GM18870 (cell line): ENCODE results near the gene BAD.

ENCODE experiments used
- ATAC-seq: cut with Tn5 transposase; IDR thresholded peaks from one replicate; pipeline ENCODE4 v1.9.1; 2021; ENCODE audit warnings: moderate library complexity; ENCODE audit not compliant: unreplicated experiment

The BAD gene

DNA sequence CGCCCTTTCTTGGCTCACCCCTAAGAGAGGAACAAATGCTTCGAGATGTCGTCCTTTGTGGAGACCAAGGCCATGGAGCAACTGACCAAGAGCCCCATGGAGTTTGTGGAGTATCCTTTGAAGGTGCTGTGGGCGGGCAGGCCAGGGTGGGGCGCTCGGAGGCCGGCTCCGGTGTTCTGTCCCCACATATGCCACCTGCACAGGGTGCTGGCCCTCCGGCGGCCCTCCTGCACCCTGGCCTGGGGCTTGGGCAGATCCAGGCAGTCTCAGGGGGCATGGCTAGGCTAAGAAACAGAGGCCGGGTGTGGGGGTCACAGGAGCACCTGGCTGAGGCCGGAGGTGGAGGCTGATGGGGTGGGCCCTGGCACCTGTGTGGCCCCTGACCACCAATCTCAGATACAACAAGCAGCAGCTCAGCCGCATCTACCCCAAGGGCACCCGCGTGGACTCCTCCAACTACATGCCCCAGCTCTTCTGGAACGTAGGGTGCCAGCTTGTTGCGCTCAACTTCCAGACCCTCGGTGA is 22.8 kb downstream of the BAD start:
- ATAC-seq = no peak

- ATAC-seq = no peak
These were observed 24.2 kb downstream of the BAD start for GRCh38 chr11:64260147-64260708.

- no peak for ATAC-seq
These were observed 24.9 kb downstream of the BAD start for GRCh38 chr11:64259533-64260067.

DNA sequence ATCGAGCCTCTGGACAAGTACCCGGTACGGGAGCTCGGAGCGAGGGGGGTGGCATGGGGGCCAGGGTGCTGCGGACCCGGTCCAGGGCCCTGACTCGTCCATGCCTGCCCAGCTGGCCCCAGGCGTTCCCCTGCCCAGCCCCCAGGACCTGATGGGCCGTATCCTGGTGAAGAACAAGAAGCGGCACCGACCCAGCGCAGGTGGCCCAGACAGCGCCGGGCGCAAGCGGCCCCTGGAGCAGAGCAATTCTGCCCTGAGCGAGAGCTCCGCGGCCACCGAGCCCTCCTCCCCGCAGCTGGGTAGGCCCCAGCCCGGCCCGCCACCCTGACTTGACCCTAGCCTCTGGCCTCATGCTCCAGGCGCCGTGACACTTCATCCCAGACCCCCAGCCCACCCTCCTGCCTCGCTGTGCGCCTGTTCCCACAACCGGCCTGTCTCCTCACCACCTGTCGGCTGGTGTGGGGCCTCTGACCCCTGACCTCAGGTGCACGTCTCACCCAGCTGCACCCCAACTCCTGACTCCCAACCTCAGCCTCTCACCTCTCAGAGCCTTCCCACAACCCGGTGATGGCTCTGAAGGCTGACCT is 25.4 kb downstream of the BAD start:
- ATAC-seq = no peak

GRCh38 chr11:64258356-64258755 is 26.1 kb downstream of the BAD start:
- no peak for ATAC-seq

DNA sequence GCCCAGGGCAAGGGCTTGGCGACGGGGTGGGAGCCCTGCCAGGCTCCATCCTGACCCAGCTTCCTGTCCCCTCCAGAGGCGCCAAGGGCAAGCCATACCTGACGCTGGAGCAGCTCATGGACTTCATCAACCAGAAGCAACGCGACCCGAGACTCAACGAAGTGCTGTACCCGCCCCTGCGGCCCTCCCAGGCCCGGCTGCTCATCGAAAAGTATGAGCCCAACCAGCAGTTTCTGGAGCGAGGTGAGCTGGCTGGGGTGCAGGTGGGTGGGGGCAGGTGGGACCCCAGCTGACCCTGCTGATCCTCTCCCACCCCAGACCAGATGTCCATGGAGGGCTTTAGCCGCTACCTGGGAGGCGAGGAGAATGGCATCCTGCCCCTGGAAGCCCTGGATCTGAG is 28.2 kb downstream of the BAD start:
- no peak for ATAC-seq

GRCh38 chr11:64255135-64256128 is 29.0 kb downstream of the BAD start:
- no peak for ATAC-seq

- no peak for ATAC-seq
These were observed 30.1 kb downstream of the BAD start for GRCh38 chr11:64254326-64254725.

GRCh38 chr11:64253481-64253880 is 31.0 kb downstream of the BAD start:
- ATAC-seq = no peak

DNA sequence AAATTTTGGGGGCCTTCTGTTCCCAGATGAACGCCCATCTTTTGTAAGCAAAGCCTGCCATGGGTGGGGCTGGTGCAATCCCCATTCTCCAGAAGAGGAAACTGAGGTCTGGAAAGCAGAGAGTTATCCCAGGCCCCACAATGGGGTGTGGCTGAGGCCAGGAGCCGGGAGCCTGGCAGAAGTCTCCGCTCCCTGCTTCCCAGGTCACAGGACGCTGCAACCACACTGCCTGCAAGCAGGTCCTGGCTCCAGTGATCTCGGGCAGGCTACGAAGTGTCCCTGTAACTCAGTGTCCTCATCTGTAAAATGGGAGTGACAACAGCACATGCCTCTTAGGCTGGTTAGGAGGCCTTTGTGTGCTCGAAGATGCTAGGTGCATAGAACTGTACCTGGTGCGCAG is 31.4 kb downstream of the BAD start:
- no peak for ATAC-seq

DNA sequence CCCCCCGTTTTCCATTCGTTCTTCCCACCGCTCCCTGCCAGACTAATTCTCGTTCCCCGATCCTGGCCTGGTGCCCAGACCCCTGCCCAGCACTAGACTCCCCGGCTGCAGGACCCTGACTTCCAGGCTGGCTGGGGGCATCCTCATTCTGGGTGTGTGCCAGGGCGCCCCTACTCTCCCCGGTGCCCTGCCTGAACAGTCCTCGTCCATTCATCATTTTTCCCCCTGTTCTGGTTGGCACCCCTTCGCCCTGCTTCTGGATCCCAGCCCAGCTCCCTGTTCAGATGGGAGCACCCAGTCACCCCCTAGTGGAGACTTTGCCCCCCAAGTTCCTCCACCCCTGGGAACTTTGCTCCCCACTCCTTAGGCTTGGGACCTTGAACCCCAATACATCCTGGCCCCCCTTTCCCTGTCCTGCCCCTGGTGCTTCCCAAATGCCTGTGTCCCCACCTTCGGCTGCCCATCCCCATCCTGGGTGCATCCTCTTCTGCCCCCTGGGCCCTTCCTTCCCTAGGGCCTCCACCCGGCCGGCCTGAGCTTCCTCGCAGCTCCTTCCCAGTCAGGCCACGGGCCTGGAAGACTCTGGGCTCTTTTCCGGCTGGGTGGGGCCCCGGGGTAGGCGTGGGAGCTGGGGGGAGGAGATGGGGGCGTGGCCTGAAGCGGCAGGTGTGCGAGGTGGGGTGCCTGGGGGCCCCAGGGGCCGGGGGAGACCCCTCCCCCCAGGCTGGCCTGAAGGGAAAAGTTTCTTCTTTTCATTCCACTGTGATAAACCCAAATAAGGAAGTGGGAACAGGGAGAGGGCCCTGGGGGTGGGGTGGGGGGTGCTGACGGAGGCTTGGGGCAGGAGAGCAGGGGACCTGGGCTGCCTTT is 32.2 kb downstream of the BAD start:
- no peak for ATAC-seq

- ATAC-seq = no peak
These were observed 32.8 kb downstream of the BAD start for GRCh38 chr11:64251753-64252002.

- ATAC-seq = no peak
These were observed 33.3 kb downstream of the BAD start, which contains the start of gene PLCB3 for GRCh38 chr11:64251016-64251752. TSS of gene PLCB3 (plus strand) at chr11:64251530. CDS start at chr11:64251650, 120 bp downstream.

DNA sequence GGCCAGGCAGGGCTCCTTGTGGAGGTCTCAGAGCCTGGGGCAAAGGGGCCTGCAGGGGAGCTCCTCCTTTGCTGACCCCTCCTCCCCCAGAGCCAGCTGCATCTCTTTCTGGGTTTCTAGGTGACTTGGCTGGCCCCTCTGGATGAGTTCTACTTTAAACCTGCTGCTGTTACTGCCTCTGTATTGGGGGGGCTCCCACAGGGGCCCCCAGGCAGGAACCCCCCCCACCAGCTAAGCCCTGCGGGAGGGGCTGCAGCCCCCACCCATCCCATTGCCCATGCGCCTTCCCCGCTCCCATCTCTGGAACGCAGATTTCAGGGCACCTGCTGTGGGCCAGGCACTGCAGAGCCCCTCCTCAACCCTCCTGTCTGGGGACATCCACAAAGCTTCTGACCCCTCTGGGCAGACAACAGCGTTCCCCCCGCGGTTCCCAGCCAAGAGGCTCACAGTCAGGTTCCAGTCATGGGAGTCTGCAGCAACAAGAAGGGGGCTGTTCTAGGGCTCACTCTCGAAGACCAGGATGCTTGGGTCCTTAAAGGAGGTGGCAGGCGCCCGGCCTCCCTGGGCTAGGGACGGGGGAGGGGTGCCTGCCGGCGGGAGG is 34.0 kb downstream of the BAD start:
- no peak for ATAC-seq

DNA sequence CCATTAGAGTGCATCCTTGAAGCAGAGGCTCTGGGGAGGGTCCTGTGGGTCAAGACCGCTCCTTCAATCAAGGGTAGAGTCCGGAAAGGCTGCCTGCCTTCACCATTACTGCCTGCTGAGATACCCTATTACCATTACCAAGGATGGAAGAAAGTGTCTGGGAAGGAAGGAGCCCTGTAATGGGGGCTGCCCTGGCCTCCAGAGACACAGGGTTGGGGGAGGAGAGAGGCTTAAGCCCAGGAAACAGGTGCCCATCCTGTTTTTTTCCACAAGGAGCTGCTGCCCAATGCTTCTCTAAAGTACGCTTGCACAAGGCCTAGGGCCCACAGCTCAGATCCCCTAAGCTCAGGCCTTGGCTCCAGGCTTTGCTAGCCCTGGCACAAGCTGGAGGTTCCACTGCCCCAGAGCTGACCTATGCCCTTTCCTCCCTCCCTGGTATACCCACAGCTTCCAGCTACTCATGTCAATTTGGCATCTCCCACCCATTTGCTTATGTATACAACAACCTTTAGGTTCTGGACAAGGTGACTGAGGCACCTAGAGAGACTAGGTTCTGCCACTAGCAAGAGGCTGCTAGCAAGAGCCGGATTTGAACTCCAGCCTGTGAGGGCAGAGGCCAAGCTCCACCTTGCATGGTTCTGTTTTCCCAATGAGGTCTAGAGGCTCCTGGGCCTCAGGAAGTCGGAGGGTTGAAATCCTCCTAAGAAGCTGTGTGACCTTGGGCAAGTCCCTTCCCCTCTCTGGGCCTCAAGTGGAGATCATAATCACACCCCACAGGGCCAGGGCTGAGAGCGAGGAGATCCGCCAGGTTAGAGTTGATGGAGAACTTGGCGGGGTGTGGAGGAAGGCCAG is 34.7 kb downstream of the BAD start:
- ATAC-seq = no peak

- no peak for ATAC-seq
These were observed 35.4 kb downstream of the BAD start for GRCh38 chr11:64249038-64249437.

DNA sequence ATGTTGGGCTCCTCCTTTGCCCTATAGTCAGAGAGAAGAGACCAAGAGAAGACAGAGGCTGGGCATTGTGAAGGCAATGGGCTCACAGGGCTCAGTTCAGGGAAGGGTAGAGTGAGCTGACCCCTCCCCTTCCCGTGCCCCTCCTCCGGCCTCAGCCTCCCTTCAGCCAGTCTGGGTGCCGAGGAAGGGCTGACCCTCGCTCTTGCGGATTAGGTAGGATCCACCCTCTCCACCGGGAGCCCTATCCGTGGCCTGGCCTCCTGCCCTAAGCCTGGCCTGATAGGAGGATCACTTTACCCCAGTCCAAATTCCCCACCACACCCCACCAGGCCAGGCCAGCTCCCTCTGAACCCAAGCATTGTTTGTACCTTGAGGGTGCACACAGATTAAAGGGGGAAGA is 35.9 kb downstream of the BAD start:
- ATAC-seq = no peak

DNA sequence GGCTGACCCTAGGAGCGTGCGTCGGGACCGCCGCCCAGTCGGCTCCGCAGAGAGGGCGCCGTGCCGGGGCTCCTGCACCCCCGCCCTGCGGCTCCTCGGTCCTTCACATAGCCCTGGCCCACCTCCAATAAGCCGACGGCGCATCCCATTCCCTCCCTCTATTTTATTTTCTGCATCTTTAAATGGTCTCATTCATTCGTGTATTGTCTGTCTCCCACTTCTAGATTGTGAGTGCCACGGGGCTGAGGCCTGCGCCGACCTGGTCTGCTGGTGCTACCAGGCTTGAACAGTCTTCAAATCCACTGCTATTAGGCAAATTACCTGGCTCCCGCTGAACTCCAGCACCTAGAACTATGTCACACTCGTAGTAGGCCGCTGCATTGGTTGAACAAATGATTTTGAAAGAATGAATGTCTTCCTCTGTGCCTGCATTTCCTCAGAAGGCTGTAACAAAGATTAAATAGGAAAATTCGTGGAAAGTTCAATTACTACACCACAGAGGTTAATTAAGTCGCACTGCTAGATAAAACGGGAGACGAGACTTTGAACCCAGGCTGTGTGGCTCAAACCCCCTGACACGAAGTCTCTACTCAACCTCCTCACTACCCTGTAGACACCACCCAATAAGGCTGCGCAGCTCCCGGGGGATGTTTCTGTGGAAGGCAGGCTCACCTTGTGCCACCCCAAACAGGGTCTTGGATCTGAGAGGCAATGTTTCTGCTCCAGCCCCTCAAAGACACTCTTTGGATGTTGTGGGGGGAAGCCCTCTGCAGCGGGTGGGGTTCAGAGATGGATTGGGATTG is 36.5 kb downstream of the BAD start:
- no peak for ATAC-seq
